HS-5 (cell line): ENCODE measurements around the gene DCANP1.

Source experiments
- DNase-seq: peaks from one replicate; pipeline ENCODE4 v3.0.0-alpha.2; 2012; ENCODE audit warnings: low read depth

Gene DCANP1

GRCh38 chr5:135423146-135423845 is 23.9 kb downstream of the DCANP1 start:
- DNase-seq: no peak

- no peak for DNase-seq
Measured at GRCh38 chr5:135422419-135422818, 24.7 kb downstream of the DCANP1 start.

- DNase-seq: no peak
Measured at GRCh38 chr5:135417083-135417482, 30.1 kb downstream of the DCANP1 start.

- DNase-seq: no peak
Measured at GRCh38 chr5:135405082-135405481, 42.1 kb downstream of the DCANP1 start.

GRCh38 chr5:135402031-135402430 is 45.1 kb downstream of the DCANP1 start:
- no peak for DNase-seq

GRCh38 chr5:135400866-135401265 is 46.3 kb downstream of the DCANP1 start:
- no peak for DNase-seq

- no peak for DNase-seq
Measured at GRCh38 chr5:135399794-135400542, 47.2 kb downstream of the DCANP1 start.

- DNase-seq: no peak
Measured at GRCh38 chr5:135398855-135399793, 48.0 kb downstream of the DCANP1 start, which contains the start of gene MACROH2A1. Gene MACROH2A1 (minus strand): TSS chr5:135399231. CDS start chr5:135389093, 10,138 bp downstream.

- DNase-seq: no peak
Measured at GRCh38 chr5:135398160-135398854, 48.8 kb downstream of the DCANP1 start.

GRCh38 chr5:135397084-135397483 is 50.1 kb downstream of the DCANP1 start:
- DNase-seq: no peak

- no peak for DNase-seq
Measured at GRCh38 chr5:135396459-135397055, 50.6 kb downstream of the DCANP1 start.

- DNase-seq: no peak
Measured at GRCh38 chr5:135395866-135396265, 51.3 kb downstream of the DCANP1 start.

GRCh38 chr5:135395451-135395850 is 51.7 kb downstream of the DCANP1 start:
- no peak for DNase-seq
